HG03442 (cell line): ENCODE data around the gene CENPP.
"Not testable (repeated sequence)": the region's sequence is repeated elsewhere in the genome, so short reads cannot be mapped to it uniquely, and the experiment has no call there.

ENCODE experiments used
- ATAC-seq: cut with Tn5 transposase; IDR thresholded peaks from one replicate; pipeline ENCODE4 v1.9.1; 2021; ENCODE audit warnings: mild to moderate bottlenecking, moderate library complexity; ENCODE audit not compliant: unreplicated experiment

CENPP gene

DNA sequence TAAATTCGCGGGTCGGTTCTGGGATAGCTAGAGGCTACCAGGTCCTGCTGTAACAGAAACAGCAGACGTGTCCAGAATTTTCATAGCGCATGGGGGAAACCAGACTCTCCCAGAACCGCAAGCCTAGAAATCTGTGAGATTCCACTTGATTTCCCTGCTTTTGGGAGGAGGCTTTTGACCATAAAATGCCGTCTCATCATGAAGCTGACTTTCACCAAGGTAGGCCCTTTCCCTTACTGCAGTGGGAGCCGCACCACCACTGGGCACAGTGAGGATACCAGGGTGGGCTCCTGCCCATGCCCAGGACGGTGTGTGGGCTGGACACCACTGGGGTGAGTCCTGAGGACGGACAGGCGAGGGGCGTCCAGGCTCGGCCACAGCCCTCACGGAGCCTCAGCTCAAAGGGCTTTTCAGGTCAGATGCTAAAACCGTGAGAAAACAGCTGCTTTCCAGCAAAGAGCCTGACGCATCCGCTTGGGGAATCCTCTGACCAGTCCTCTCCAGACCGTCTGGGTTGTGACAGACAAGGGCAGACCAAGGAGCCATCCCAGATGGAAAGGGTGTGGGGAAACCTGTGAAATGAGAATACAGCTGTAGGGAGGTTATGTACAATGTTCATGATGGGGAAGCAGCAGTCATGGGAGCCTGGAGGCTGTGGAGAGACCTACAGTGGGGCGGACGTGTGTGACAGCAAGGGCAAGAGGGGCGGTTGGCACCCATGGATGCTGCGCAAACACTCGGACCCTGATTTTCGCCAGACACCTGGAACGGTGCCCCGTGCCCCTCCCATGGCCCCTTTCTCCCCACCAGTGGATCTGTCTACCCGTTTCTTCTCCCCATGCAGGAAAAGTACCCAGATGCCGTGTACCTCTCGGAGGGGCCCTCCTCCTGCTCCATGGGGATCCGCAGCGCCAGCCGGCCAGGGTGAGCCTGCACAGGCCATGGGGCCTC is 285.0 kb downstream of the CENPP start:
- ATAC-seq = no peak

DNA sequence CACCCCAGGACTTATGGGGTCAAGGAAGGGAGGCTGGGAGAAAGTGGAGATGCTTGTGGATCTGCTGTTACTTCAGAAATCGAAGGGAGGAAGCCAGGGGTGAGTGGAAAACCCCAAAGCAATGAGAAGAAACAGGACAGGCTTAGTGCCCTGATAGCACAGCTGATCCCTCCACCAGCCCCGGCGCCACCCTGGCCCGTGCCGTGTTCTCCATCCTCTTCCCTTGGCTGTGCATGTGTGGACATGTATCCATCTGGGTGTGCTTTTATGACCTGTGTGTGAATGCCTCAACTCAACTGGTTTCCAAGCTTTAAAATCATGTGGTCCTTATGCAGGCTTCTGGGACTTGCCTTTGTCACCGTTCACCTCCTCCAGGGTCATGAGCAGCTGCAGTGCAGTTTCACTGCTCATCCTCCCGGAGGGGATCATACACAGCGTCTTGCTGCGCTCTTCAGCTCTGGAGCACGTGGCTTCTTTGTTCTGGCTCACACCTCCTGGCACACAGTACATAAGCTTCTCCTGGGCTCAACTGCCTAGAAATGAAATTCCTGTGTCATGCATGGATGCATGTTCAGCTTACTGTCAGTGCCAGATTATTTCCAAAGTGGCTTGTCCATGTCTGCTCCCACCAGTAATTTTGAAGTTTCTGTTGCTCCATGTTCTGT is 286.0 kb downstream of the CENPP start:
- no peak for ATAC-seq

DNA sequence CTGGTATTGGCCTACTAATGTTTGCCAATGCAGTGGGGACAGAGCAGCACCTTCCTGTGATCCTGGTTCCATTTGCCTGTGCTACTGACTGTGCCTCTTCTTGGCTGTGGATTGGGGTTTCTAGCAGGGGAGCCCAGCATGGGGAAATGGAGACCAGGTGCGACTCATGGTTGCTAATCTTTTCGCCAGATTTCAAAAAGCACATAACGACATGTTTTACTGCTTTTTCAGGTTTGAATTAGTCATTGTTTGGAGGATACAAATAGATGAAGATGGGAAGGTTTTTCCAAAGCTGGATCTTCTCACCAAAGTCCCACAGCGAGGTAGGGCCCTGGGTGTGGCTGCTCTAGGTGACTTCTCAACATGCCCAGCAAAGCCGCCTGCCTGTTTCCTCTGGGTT is 286.5 kb downstream of the CENPP start:
- ATAC-seq = no peak

DNA sequence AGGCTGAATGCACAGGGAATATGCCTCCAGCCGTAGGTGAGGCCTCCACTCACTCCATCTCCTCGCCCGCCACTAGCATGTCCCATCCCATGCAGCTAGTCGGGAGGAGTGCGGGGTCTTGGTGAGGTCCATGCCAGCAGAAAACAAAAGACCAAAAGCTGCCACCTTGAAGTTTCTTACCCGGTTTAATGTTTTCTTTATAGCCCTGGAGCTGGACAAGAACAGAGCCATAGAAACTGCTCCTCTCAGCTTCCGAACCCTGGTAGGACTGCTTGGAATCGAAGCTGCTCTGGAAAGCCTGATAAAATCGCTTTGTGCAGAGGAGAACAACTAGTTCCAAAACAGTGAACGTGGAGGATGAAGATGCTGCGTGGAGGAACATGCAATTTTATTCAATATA is 287.1 kb downstream of the CENPP start:
- ATAC-seq = no peak

DNA sequence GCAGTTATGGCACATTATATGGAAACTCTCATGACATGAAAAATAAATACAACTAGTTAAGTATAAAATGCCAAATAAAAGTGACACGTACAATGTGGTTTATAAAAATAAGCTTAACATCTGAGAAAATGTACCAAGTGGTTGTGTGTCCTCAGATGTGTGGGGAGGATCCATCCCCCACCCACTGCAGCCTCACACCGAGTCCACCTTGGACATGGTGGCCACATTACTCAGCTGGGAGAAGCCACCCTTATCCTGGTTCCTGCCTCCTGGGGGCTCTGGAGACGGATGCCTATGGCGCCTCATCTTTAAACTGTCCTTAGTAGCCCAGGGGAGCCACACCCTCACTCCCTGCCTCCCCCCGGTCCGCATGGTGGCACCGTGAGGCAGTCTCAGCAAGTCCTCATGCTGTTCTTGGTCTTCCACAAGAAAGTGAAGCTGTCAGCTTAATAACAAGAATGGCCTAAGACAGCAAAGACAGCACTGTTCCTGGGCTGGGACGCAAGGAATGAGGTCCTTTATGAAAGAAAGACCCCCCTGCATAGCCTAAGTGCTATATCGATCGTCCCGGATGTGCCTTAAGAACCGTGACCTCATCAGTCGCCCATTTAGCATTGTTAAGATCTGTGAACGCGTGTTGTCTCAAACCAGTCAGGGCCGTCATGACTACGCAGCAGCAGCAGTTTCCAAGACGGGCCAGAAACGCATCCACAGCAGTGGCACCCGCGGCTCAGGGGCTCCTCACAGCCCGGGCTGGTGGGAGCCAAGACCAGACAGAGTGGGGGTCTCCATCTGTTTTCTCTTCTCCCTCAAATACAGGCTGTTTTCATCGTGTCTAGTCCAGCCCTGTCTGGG is 287.7 kb downstream of the CENPP start:
- no peak for ATAC-seq

GRCh38 chr9:92614123-92614510 is 288.4 kb downstream of the CENPP start:
- ATAC-seq = no peak

GRCh38 chr9:92614763-92615461 is 289.2 kb downstream of the CENPP start:
- no peak for ATAC-seq

GRCh38 chr9:92615790-92616189 is 290.0 kb downstream of the CENPP start:
- ATAC-seq = no peak

GRCh38 chr9:92616199-92616641 is 290.5 kb downstream of the CENPP start:
- ATAC-seq = no peak

DNA sequence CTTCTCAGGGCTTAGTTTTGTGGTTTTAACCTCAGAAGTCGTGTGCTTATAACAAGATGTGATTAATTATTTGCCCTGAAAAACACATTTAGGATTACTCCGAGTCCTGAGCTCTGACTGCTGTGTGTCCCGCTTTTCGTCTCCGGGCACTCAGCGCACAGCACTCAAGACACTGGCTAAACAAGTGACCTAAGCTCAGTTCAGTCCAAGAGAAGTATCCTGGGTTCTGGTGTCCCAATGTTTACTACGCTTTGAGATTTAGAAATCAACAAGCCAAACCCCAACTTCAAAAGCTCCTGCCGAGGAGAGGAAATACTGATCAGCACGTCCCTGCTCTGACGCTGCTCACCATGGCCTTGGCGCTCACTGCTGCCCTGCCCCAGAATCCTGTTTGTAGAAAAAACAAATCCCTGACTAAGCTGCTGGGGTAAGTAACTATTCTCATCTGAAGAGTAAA is 290.9 kb downstream of the CENPP start:
- no peak for ATAC-seq

DNA sequence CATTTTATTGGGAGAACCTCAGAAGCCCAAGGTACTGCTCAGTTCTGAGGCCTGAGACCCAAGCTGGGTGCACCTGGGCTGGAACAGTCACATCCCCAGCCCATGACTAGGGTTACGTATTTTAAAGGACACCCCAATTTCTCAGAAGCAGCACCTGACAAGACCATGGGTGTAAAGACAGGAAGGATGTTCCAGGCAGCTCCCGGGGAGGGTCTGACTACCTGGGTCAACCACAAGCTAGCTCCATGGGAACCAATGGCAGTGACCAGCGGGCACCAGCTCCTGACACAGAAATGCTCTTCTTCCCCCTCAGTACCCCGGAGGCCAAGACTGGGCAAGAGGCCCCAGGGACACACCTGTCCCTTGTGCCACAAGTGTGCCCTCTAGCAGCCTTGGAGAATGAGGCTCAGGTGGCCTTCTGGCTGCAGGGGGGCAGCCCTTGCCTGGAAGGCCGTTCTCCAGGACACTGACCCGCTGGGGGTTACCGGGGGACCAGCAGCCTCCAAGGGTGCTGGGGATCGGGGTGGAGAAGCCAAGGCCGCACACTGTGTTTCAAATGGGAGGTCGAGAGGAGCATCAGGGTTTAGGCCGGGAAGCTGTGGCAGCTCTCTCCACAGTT is 291.6 kb downstream of the CENPP start:
- no peak for ATAC-seq

GRCh38 chr9:92617951-92618510 is 292.3 kb downstream of the CENPP start:
- no peak for ATAC-seq

- ATAC-seq = no peak
Measured at GRCh38 chr9:92618633-92619225, 293.0 kb downstream of the CENPP start.

GRCh38 chr9:92619601-92620300 is 294.0 kb downstream of the CENPP start:
- ATAC-seq = no peak

- ATAC-seq = no peak
Measured at GRCh38 chr9:92620845-92621244, 295.1 kb downstream of the CENPP start.

DNA sequence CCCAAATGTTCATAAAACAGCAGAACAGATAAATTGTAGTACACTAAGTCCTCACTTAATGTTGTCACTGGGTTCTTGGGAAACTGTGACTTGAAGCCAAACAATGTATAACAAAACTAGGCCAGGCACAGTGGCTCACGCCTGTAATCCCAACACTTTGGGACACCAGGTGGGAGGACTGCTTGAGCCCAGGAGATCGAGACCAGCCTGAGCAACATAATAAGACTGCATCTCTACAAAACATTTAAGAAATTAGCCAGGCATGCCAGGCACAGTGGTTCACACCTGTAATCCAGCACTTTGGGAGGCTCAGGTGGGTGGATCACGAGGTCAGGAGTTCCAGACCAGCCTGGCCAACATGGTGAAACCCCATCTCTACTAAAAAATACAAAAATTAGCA is 298.2 kb downstream of the CENPP start:
- ATAC-seq = not testable (repeated sequence)

DNA sequence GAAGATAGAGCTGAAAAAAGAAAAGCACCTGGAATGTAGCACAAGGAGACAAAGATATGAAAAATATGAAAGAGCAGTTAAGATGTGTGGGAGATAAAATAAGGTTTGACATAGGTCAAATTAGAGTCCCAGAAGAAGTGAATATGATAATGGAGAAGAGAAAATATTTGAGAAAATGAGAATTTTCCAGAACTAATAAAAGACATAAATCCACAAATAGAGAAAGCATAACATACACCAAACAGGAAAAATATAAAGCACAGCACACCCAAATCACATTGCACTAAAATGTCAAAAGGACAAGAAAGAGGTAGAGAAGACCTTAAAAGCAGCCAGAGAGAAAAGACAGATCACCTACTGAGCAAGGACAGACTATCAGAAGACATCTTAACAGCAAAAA is 300.7 kb downstream of the CENPP start:
- ATAC-seq = no peak

DNA sequence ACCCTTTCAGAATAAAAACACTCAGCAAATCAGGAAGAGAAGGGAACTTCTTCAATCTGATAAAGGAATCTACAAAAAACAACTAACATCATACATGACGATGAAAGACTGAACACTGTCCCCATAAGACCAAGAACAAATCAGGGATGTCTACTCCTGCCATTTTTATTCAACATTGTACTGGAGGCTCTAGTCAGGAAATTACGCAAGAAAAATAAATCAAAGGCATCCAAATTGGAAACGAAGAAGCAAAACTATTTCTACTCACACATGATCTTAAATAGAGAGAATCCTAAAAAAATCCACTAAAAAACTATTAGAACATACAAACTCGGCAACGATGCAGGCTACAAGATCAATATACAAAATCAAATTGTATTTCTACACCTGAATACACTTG is 301.9 kb downstream of the CENPP start:
- no peak for ATAC-seq
